CD4-positive, alpha-beta T cell treated with Interferon gamma for 1 hour (primary cell): ENCODE measurements around the gene CLEC3B.
"Not testable (repeated sequence)": the region's sequence is repeated elsewhere in the genome, so short reads cannot be mapped to it uniquely, and the experiment has no call there.

Experiments used
- DNase-seq: peaks from one replicate; pipeline ENCODE4 v3.0.0-alpha.2; 2020

CLEC3B gene

GRCh38 chr3:45037720-45038455 is 11.8 kb downstream of the CLEC3B start:
- peak; percentile 90 for DNase-seq

GRCh38 chr3:45041666-45042065 is 15.6 kb downstream of the CLEC3B start:
- no peak for DNase-seq

- no peak for DNase-seq
Observed at GRCh38 chr3:45042162-45042561, 16.1 kb downstream of the CLEC3B start.

- no peak for DNase-seq
Observed at GRCh38 chr3:45043728-45044299, 17.7 kb downstream of the CLEC3B start.

- no peak for DNase-seq
Observed at GRCh38 chr3:45048244-45048643, 22.1 kb downstream of the CLEC3B start.

GRCh38 chr3:45049807-45050206 is 23.7 kb downstream of the CLEC3B start:
- DNase-seq, result no peak

- DNase-seq, result no peak
Observed at GRCh38 chr3:45051685-45052084, 25.6 kb downstream of the CLEC3B start.

GRCh38 chr3:45053805-45054195 is 27.7 kb downstream of the CLEC3B start:
- DNase-seq, result not testable (repeated sequence)

- no peak for DNase-seq
Observed at GRCh38 chr3:45054196-45054857, 28.2 kb downstream of the CLEC3B start.

- no peak for DNase-seq
Observed at GRCh38 chr3:45055032-45055410, 28.9 kb downstream of the CLEC3B start.

- DNase-seq, result no peak
Observed at GRCh38 chr3:45055411-45056143, 29.5 kb downstream of the CLEC3B start.

GRCh38 chr3:45056608-45057301 is 30.7 kb downstream of the CLEC3B start:
- no peak for DNase-seq

GRCh38 chr3:45057557-45057956 is 31.5 kb downstream of the CLEC3B start:
- no peak for DNase-seq

GRCh38 chr3:45059132-45059531 is 33.0 kb downstream of the CLEC3B start:
- no peak for DNase-seq

- no peak for DNase-seq
Observed at GRCh38 chr3:45060165-45060892, 34.2 kb downstream of the CLEC3B start.

- DNase-seq, result no peak
Observed at GRCh38 chr3:45062697-45063070, 36.6 kb downstream of the CLEC3B start.

- DNase-seq, result peak; percentile 73
Observed at GRCh38 chr3:45064512-45065372, 38.6 kb downstream of the CLEC3B start.

- no peak for DNase-seq
Observed at GRCh38 chr3:45065373-45065720, 39.2 kb downstream of the CLEC3B start.

- DNase-seq, result no peak
Observed at GRCh38 chr3:45066109-45066801, 40.2 kb downstream of the CLEC3B start.

- DNase-seq, result no peak
Observed at GRCh38 chr3:45067486-45067885, 41.4 kb downstream of the CLEC3B start.

- DNase-seq, result no peak
Observed at GRCh38 chr3:45067941-45068340, 41.8 kb downstream of the CLEC3B start.
